HS-5 (cell line): ENCODE results near the gene GJD3.

Source experiments
- DNase-seq: peaks from one replicate; pipeline ENCODE4 v3.0.0-alpha.2; 2012; ENCODE audit warnings: low read depth

GJD3 gene

GRCh38 chr17:40340327-40340726, 24.2 kb downstream of the GJD3 start:
- DNase-seq = no peak

- DNase-seq = no peak
These were observed 25.4 kb downstream of the GJD3 start for GRCh38 chr17:40338941-40339649.

- DNase-seq = no peak
These were observed 26.5 kb downstream of the GJD3 start for GRCh38 chr17:40338058-40338457.

- no peak for DNase-seq
These were observed 27.2 kb downstream of the GJD3 start for GRCh38 chr17:40337351-40337750.

- DNase-seq = no peak
These were observed 28.9 kb downstream of the GJD3 start for GRCh38 chr17:40335620-40336019.

GRCh38 chr17:40333781-40334448, 30.6 kb downstream of the GJD3 start:
- DNase-seq = no peak

- no peak for DNase-seq
These were observed 32.5 kb downstream of the GJD3 start for GRCh38 chr17:40331743-40332641.

GRCh38 chr17:40330850-40331470, 33.6 kb downstream of the GJD3 start:
- no peak for DNase-seq

- DNase-seq = no peak
These were observed 34.4 kb downstream of the GJD3 start for GRCh38 chr17:40329839-40330794.

- DNase-seq = no peak
These were observed 36.2 kb downstream of the GJD3 start for GRCh38 chr17:40328386-40328766.

GRCh38 chr17:40327735-40328385, 36.7 kb downstream of the GJD3 start:
- no peak for DNase-seq

- no peak for DNase-seq
These were observed 37.2 kb downstream of the GJD3 start for GRCh38 chr17:40327244-40327729.

GRCh38 chr17:40326832-40327199, 37.7 kb downstream of the GJD3 start:
- no peak for DNase-seq

- no peak for DNase-seq
These were observed 38.3 kb downstream of the GJD3 start for GRCh38 chr17:40326014-40326831.

- no peak for DNase-seq
These were observed 39.2 kb downstream of the GJD3 start for GRCh38 chr17:40325156-40326013.

- no peak for DNase-seq
These were observed 40.9 kb downstream of the GJD3 start for GRCh38 chr17:40323391-40324381.
